Keratinocyte (primary cell): ENCODE measurements around the gene HORMAD2. TPM values are rescaled to one million over a fixed set of nuclear protein-coding genes. Genes with fewer than 3 reads are reported as not detected.

Experiments used
- DNase-seq: peaks from one replicate; pipeline ENCODE4 v3.0.0-alpha.2; 2011; ENCODE audit warnings: low read depth, missing footprints, low spot score
- FAIRE-seq: peaks from 2 replicates; lab custom pipeline; 2011; peaks lifted over from hg19 to GRCh38; lab: Jason Lieb, UNC
- H2AFZ ChIP-seq: 2 replicates; pipeline ENCODE4 v1.6.0; 2012; ENCODE audit warnings: low read length, control low read depth, inconsistent platforms; ENCODE audit not compliant: control insufficient read depth
- H3K27ac ChIP-seq: 2 replicates; pipeline ENCODE4 v1.5.1; 2011; ENCODE audit warnings: low read length; ENCODE audit not compliant: control insufficient read depth, insufficient read depth
- H3K27me3 ChIP-seq: 3 replicates; pipeline ENCODE4 v1.6.0; 2011; ENCODE audit warnings: low read length; ENCODE audit not compliant: control insufficient read depth, insufficient read depth; ENCODE audit errors: extremely low read depth
- H3K36me3 ChIP-seq, 2 experiments: 2 replicates in 1 of 2; 3 replicates in 1 of 2; pipeline ENCODE4 v1.5.1; 2011; ENCODE audit warnings: low read length in 2 of 2, mild to moderate bottlenecking in 1 of 2; ENCODE audit not compliant: control insufficient read depth in 2 of 2, insufficient read depth in 2 of 2; ENCODE audit errors: extremely low read depth in 1 of 2
- H3K4me1 ChIP-seq: 3 replicates; pipeline ENCODE4 v1.5.1; 2011; ENCODE audit warnings: low read length; ENCODE audit not compliant: control insufficient read depth, insufficient read depth; ENCODE audit errors: extremely low read depth
- H3K4me2 ChIP-seq: 3 replicates; pipeline ENCODE4 v1.6.0; 2011; ENCODE audit warnings: low read depth, low read length; ENCODE audit not compliant: control insufficient read depth, insufficient read depth; ENCODE audit errors: extremely low read depth
- H3K4me3 ChIP-seq, 3 experiments: fragments of 200-600 bp in 1 of 3; sonication (generic) in 1 of 3; 2 replicates in 2 of 3; 3 replicates in 1 of 3; pipeline ENCODE4 v1.5.1; 2011 to 2016; ENCODE audit warnings: low read length in 3 of 3, mild to moderate bottlenecking in 3 of 3, control low read depth in 2 of 3, inconsistent platforms in 1 of 3, low read depth in 1 of 3, mixed read lengths in 1 of 3, mixed run types in 1 of 3, moderate library complexity in 1 of 3; ENCODE audit not compliant: control insufficient read depth in 2 of 3, insufficient read depth in 2 of 3; ENCODE audit errors: extremely low read depth in 1 of 3
- H3K79me2 ChIP-seq: 2 replicates; pipeline ENCODE4 v1.6.0; 2012; ENCODE audit warnings: low read length; ENCODE audit not compliant: control insufficient read depth, insufficient read depth
- H3K9ac ChIP-seq: 3 replicates; pipeline ENCODE4 v1.6.0; 2011; ENCODE audit warnings: low read length; ENCODE audit not compliant: control insufficient read depth, insufficient read depth; ENCODE audit errors: extremely low read depth
- H3K9me1 ChIP-seq: 3 replicates; pipeline ENCODE4 v1.6.0; 2011; ENCODE audit warnings: low read length; ENCODE audit not compliant: control insufficient read depth, insufficient read depth; ENCODE audit errors: extremely low read depth
- H3K9me3 ChIP-seq: 2 replicates; pipeline ENCODE4 v1.5.1; 2012; ENCODE audit warnings: low read depth, low read length; ENCODE audit not compliant: control insufficient read depth
- H4K20me1 ChIP-seq: 3 replicates; pipeline ENCODE4 v1.6.0; 2011; ENCODE audit warnings: low read length; ENCODE audit not compliant: control insufficient read depth, insufficient read depth; ENCODE audit errors: extremely low read depth
- CTCF ChIP-seq, 3 experiments: IDR thresholded peaks in 1 of 3; conservative IDR thresholded peaks in 1 of 3; optimal IDR thresholded peaks in 1 of 3; 2 replicates in 2 of 3; 3 replicates in 1 of 3; pipeline versions ENCODE3 to v1.5.1; 2011; ENCODE audit warnings: low read length in 3 of 3, mild to moderate bottlenecking in 3 of 3, moderate library complexity in 2 of 3, control low read depth in 1 of 3, inconsistent platforms in 1 of 3; ENCODE audit not compliant: insufficient read depth in 2 of 3; ENCODE audit errors: extremely low read depth in 1 of 3
- EZH2 ChIP-seq: IDR thresholded peaks from one replicate; pipeline ENCODE4 v1.6.1; 2012; ENCODE audit warnings: inconsistent platforms, mild to moderate bottlenecking, low read length, moderate library complexity
- dilution Hi-C: fragments of 300-500 bp; cut with MboI; formaldehyde crosslinking; loops from one replicate; pipeline ENCODE4 v1.7.0; 2020; ENCODE audit warnings: low sequenced_read_pairs; ENCODE audit not compliant: extremely low pct_ligation_motif_present
- polyA plus RNA-seq, 5 experiments: library from polyadenylated mRNA; depleted of rRNA in 3 of 5; stranded (reverse) in 3 of 5; stranded (forward) in 1 of 5; unstranded in 1 of 5; fragments of >200 nt; gene quantifications; 1 replicate in 1 of 5; 2 replicates in 3 of 5; 3 replicates in 1 of 5; pipeline versions ENCODE4 v1.2.1 to v1.2.3, GENCODE V29; 2011 to 2012; ENCODE audit warnings: missing spikeins in 2 of 5, low read depth in 1 of 5, low replicate concordance in 1 of 5

Gene HORMAD2
- polyA plus RNA-seq, 1 donor (not counting 4 experiments of a cell fraction or from before 2014, with no cell fraction given) = not detected

GRCh38 chr22:30223303-30223702 is 143.0 kb downstream of the HORMAD2 start:
- H3K4me3 ChIP-seq = no peak overlapping the region
- H3K9me3 ChIP-seq = no peaks in the 10 kb centered on the region
- TF ChIP-seq EZH2 (no peak), CTCF (optimal IDR thresholded peaks at IDR 0.05 in 1 of 3, IDR thresholded peaks at IDR 0.05 in 1 of 3, conservative IDR thresholded peaks at IDR 0.05 in 1 of 3; ENCODE audit: extremely low read depth in 1 of 3, insufficient read depth in 2 of 3, low read length in 3 of 3) (no peak)
- FAIRE-seq = no peak
- dilution Hi-C loops = no loop called here
- H2AFZ ChIP-seq = no peak overlapping the region
- no peaks in the 10 kb centered on the region for H3K9me1 ChIP-seq
- no peak for DNase-seq
- H3K27ac ChIP-seq = no peak overlapping the region
- peaks cover 6% of the 10 kb centered on the region for H3K27me3 ChIP-seq
- no peak overlapping the region for H3K4me2 ChIP-seq
- H3K4me1 ChIP-seq = peaks cover 44% of the 10 kb centered on the region
- no peaks in the 10 kb centered on the region for H4K20me1 ChIP-seq
- H3K79me2 ChIP-seq = no peaks in the 10 kb centered on the region
- H3K9ac ChIP-seq = no peak overlapping the region
- H3K36me3 ChIP-seq = no peaks in the 10 kb centered on the region

GRCh38 chr22:30224161-30224857 is 144.0 kb downstream of the HORMAD2 start:
- Histone ChIP-seq H3K36me3 (no peaks in the 10 kb centered on the region), H2AFZ (no peak overlapping the region), H3K9ac (peak overlapping the region; percentile 19), H3K9me3 (no peaks in the 10 kb centered on the region), H4K20me1 (no peaks in the 10 kb centered on the region), H3K27ac (peak overlapping the region; percentile 29), H3K9me1 (no peaks in the 10 kb centered on the region), H3K4me3 (no peak overlapping the region), H3K4me2 (peak overlapping the region; percentile 42), H3K4me1 (peaks cover 54% of the 10 kb centered on the region), H3K79me2 (no peaks in the 10 kb centered on the region), H3K27me3 (peaks cover 6% of the 10 kb centered on the region)
- FAIRE-seq (peak; percentile 69), DNase-seq (peak; percentile 73)
- dilution Hi-C loops = no loop called here
- TF ChIP-seq CTCF (optimal IDR thresholded peaks at IDR 0.05 in 1 of 3, IDR thresholded peaks at IDR 0.05 in 1 of 3, conservative IDR thresholded peaks at IDR 0.05 in 1 of 3; ENCODE audit: extremely low read depth in 1 of 3, insufficient read depth in 2 of 3, low read length in 3 of 3) = peak in 2 of 3 experiments; percentile 28 to 36
- no peak for TF ChIP-seq EZH2
